H1 (cell line): ENCODE data around the gene AOAH. TPM values are rescaled to one million over a fixed set of nuclear protein-coding genes. Genes with fewer than 3 reads are reported as not detected.

Experiments
- BCL11A ChIP-seq, 2 experiments: IDR thresholded peaks; one replicate each; pipeline ENCODE4 v1.6.1; 2011; ENCODE audit warnings: low read depth in 2 of 2, low read length in 2 of 2, mild to moderate bottlenecking in 2 of 2
- CBX5 ChIP-seq: fragments of 300-800, 300-1000 bp; sonication (generic); IDR thresholded peaks from 2 replicates; pipeline ENCODE4 v1.7.1; 2016; ENCODE audit warnings: antibody characterized with exemption, low read length, low read depth
- CHD1 ChIP-seq: IDR thresholded peaks from 2 replicates; pipeline ENCODE4 v1.6.1; 2012; ENCODE audit warnings: low read depth, low read length, improper control_type of control experiment
- CHD7 ChIP-seq: fragments of 300-600 bp; sonication (generic); IDR thresholded peaks from 2 replicates; pipeline ENCODE4 v1.7.1; 2012; ENCODE audit warnings: low read length, moderate library complexity, mild to moderate bottlenecking, inconsistent platforms; ENCODE audit not compliant: insufficient replicate concordance
- CTBP2 ChIP-seq: IDR thresholded peaks from 2 replicates; pipeline ENCODE4 v1.7.0; 2011; ENCODE audit warnings: borderline replicate concordance, mild to moderate bottlenecking, moderate library complexity, mixed read lengths, low read length; ENCODE audit not compliant: insufficient read depth, insufficient read length
- KDM4A ChIP-seq: IDR thresholded peaks from one replicate; pipeline ENCODE4 v1.7.1; 2012; ENCODE audit warnings: low read depth, mild to moderate bottlenecking, moderate library complexity, low read length, inconsistent platforms; ENCODE audit not compliant: severe bottlenecking
- polyA plus RNA-seq, 7 experiments: library from polyadenylated mRNA; depleted of rRNA in 3 of 7; stranded (reverse) in 5 of 7; unstranded in 2 of 7; fragments of >200 nt in 5 of 7; fragments of 200-250 nt in 2 of 7; gene quantifications; 1 replicate in 5 of 7; 2 replicates in 1 of 7; 4 replicates in 1 of 7; pipeline versions ENCODE4 v1.2.1 to v1.2.3, GENCODE V29; 2011 to 2013; ENCODE audit warnings: missing spikeins in 2 of 7, mixed read lengths in 2 of 7
- total RNA-seq: library from RNA; stranded (reverse); fragmentation: NEBNext Ultra II Directional; extraction: Animal tissue kit (Norgen Biotek cat#: 25700); gene quantifications from 2 replicates; pipeline ENCODE4 v1.2.1, GENCODE V29; 2021

Gene AOAH
- total and polyA plus RNA-seq, 2 of the 8 experiments (the other 6 are each of a cell fraction or from before 2014, with no cell fraction given), result 0.08 TPM; not detected in 1

DNA sequence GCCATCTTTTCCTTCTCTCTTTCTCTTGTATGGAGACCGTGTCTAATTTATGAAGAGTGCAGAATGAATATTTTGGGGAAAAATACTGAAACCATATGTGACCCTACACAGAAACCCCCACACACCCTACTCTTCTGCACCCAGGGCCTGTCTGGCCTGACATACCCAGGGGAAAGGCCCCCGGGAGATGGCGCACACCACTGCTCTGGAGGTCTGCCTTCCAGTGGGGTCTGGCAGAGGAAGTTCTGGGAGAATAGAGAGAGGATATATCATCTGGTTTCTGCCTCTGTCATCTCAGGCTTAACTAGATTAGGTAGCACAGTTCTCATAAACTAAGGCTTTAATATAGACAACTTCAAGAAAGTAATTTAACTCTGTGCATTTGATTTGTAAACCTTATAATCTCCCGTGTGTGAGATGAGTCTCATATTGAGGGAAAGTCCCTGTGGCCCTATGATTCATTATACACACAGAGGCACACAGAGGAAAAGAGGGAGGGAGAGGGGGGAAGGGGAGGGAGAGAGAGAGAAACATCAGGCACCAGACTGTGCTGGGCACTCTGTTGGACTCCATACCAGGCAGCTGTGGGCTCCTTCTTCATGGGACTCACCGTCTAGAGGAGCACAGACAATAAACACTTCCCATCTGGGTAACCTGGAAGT is 123.3 kb downstream of the AOAH start (continued):
- TF ChIP-seq CHD7, result no peak
- TF ChIP-seq BCL11A (IDR thresholded peaks at IDR 0.05; ENCODE audit: low read depth in 2 of 2, low read length in 2 of 2), result no peak
- TF ChIP-seq KDM4A, result no peak
- no peak for TF ChIP-seq CHD1
- TF ChIP-seq CTBP2, result no peak
- no peak for TF ChIP-seq CBX5
